Uterus (tissue), 4 donors: ENCODE measurements around the gene RALGPS1. TPM values are rescaled to one million over a fixed set of nuclear protein-coding genes. Genes with fewer than 3 reads are reported as not detected.
A peak's percentile ranks its signal among the peaks of the same experiment; 100 is the strongest.

Experiments used
- DNase-seq, 2 donors: peaks; one replicate each; pipeline ENCODE4 v3.0.0-alpha.2; 2019 to 2020
- H3K27ac ChIP-seq, 2 donors: fragments of 200-600 bp; sonication (generic); 1 replicate in 1 of 2; 2 replicates in 1 of 2; pipeline ENCODE4 v1.5.1; 2016 to 2018
- H3K27me3 ChIP-seq, 2 donors: fragments of 200-600 bp; sonication (generic); one replicate each; pipeline ENCODE4 v1.5.1; 2018 to 2019; ENCODE audit warnings: control low read depth in 1 of 2
- H3K36me3 ChIP-seq, 2 donors: fragments of 200-600 bp; sonication (generic); one replicate each; pipeline ENCODE4 v1.5.1; 2019; ENCODE audit warnings: control low read depth in 1 of 2
- H3K4me1 ChIP-seq, 2 donors: fragments of 200-600 bp; sonication (generic); one replicate each; pipeline ENCODE4 v1.5.1; 2018 to 2019; ENCODE audit warnings: control low read depth in 1 of 2
- H3K4me3 ChIP-seq, 2 donors: fragments of 200-600 bp; sonication (generic); 1 replicate in 1 of 2; 2 replicates in 1 of 2; pipeline ENCODE4 v1.5.1; 2018 to 2019; ENCODE audit warnings: mild to moderate bottlenecking in 1 of 2
- H3K9me3 ChIP-seq, 2 donors: fragments of 200-600 bp; sonication (generic); one replicate each; pipeline ENCODE4 v1.5.1; 2019; ENCODE audit warnings: control low read depth in 1 of 2
- CTCF ChIP-seq, 4 experiments: fragments of 200-600 bp in 2 of 4; fragments of 450-650 bp in 2 of 4; sonication (generic) in 2 of 4; IDR thresholded peaks; one replicate each; pipeline ENCODE4 v1.5.1; 2016 to 2019; ENCODE audit warnings: antibody characterized with exemption in 4 of 4, mild to moderate bottlenecking in 2 of 4, moderate library complexity in 1 of 4
- POLR2A ChIP-seq, 2 donors: fragments of 450-650 bp; IDR thresholded peaks; one replicate each; pipeline ENCODE4 v1.6.1; 2016; ENCODE audit warnings: antibody characterized with exemption in 2 of 2, mild to moderate bottlenecking in 1 of 2, moderate library complexity in 1 of 2
- intact Hi-C: fragments of 100-400 bp; cut with DNase I; formaldehyde crosslinking; loops from one replicate; pipeline ENCODE4 v1.15.1; 2023; ENCODE audit warnings: low total_unique reads
- total RNA-seq, 4 donors: library from RNA; depleted of rRNA in 3 of 4; stranded (reverse); fragments of >200 nt in 3 of 4; gene quantifications; one replicate each; pipeline versions ENCODE4 v1.1.0 to v1.2.4, GENCODE V29; 2014 to 2023
- donor health status: DM: yes; HTN: yes; CAD: no.

RALGPS1 gene
- total RNA-seq, 4 donors from 2014 or later, result 8.5 to 16.7 (median 14.5) TPM

GRCh38 chr9:127074561-127075548, 160.3 kb downstream of the RALGPS1 start:
- no peaks in the 10 kb centered on the region for H3K9me3 ChIP-seq
- DNase-seq, result no peak
- H3K27ac ChIP-seq, result peak overlapping the region; percentile 66 to 73

GRCh38 chr9:127075624-127076372, 161.2 kb downstream of the RALGPS1 start:
- intact Hi-C loops, result no loop called here
- DNase-seq, result no peak
- peak overlapping the region; percentile 66 to 73 for H3K27ac ChIP-seq
- no peak for TF ChIP-seq CTCF (IDR thresholded peaks at IDR 0.05)
- no peak for TF ChIP-seq POLR2A (IDR thresholded peaks at IDR 0.05)
- peaks cover 0 to 6% of the 10 kb centered on the region in 2 donors for H3K4me1 ChIP-seq
- H3K27me3 ChIP-seq, result no peaks in the 10 kb centered on the region
- no peak overlapping the region for H3K4me3 ChIP-seq
- no peaks in the 10 kb centered on the region for H3K36me3 ChIP-seq
- H3K9me3 ChIP-seq, result no peaks in the 10 kb centered on the region

More at GRCh38 chr9:127074561-127075548, 160.3 kb downstream of the RALGPS1 start:
- intact Hi-C loops, result no loop called here
- Histone ChIP-seq H3K27me3 (no peaks in the 10 kb centered on the region), H3K4me1 (peaks cover 0 to 6% of the 10 kb centered on the region in 2 donors), H3K36me3 (no peaks in the 10 kb centered on the region), H3K4me3 (no peak overlapping the region)
- TF ChIP-seq CTCF (IDR thresholded peaks at IDR 0.05) (no peak), POLR2A (IDR thresholded peaks at IDR 0.05) (no peak)

- DNase-seq, result peak in 1 of 2 donors; percentile 48
- Histone ChIP-seq H3K27ac (peak overlapping the region; percentile 66 to 73), H3K4me3 (no peak overlapping the region), H3K9me3 (no peaks in the 10 kb centered on the region), H3K27me3 (no peaks in the 10 kb centered on the region), H3K36me3 (no peaks in the 10 kb centered on the region), H3K4me1 (peaks cover 0 to 6% of the 10 kb centered on the region in 2 donors)
- TF ChIP-seq CTCF (IDR thresholded peaks at IDR 0.05) (no peak), POLR2A (IDR thresholded peaks at IDR 0.05) (no peak)
- intact Hi-C loops, result no loop called here
Observed at GRCh38 chr9:127076860-127077643, 162.5 kb downstream of the RALGPS1 start.

GRCh38 chr9:127077644-127077946, 163.0 kb downstream of the RALGPS1 start:
- Histone ChIP-seq H3K27ac (peak overlapping the region; percentile 66 to 73), H3K9me3 (no peaks in the 10 kb centered on the region), H3K36me3 (no peaks in the 10 kb centered on the region), H3K27me3 (no peaks in the 10 kb centered on the region), H3K4me3 (no peak overlapping the region), H3K4me1 (peaks cover 0 to 6% of the 10 kb centered on the region in 2 donors)
- intact Hi-C loops, result no loop called here
- peak in 1 of 2 donors; percentile 17 for DNase-seq
- TF ChIP-seq POLR2A (IDR thresholded peaks at IDR 0.05) (no peak), CTCF (IDR thresholded peaks at IDR 0.05) (no peak)
